ENCODE data around the gene RNF4.

DNA sequence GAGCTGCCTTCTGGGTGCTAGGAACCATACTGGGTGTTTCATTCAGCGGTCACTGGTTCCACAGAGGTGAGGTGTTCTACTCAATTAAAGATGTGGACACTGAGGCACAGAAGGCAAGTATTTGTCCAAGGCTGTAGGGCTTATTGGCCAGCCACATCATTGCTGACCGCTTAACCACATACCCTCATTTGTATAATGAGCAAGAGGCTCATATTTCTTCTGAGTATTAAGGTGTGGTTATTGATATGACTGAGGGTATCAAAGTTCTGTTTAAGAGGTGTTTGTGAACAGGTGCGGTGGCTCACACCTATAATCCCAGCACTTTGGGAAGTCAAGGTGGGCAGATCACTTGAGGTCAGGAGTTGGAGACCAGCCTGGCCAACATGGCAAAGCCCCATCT lies 14.3 kb downstream of the RNF4 start:
- TF ChIP-seq RARB (CRISPR knock-in tag; IDR thresholded peaks at IDR 0.05): no peak
- no peak for TF ChIP-seq ARNTL (CRISPR knock-in tag; IDR thresholded peaks at IDR 0.05; ENCODE audit: borderline replicate concordance, low read depth)
- TF ChIP-seq BACH2 (CRISPR knock-in tag; IDR thresholded peaks at IDR 0.05; ENCODE audit: borderline replicate concordance): no peak
- TF ChIP-seq ZC3H10 (CRISPR knock-in tag; IDR thresholded peaks at IDR 0.05): no peak
- no peak for TF ChIP-seq ISL1 (CRISPR knock-in tag; IDR thresholded peaks at IDR 0.05)
- TF ChIP-seq ESRRG (CRISPR knock-in tag; IDR thresholded peaks at IDR 0.05): no peak
- no peak for TF ChIP-seq ZFP30 (CRISPR knock-in tag; IDR thresholded peaks at IDR 0.05)
- TF ChIP-seq, protein P1, sequence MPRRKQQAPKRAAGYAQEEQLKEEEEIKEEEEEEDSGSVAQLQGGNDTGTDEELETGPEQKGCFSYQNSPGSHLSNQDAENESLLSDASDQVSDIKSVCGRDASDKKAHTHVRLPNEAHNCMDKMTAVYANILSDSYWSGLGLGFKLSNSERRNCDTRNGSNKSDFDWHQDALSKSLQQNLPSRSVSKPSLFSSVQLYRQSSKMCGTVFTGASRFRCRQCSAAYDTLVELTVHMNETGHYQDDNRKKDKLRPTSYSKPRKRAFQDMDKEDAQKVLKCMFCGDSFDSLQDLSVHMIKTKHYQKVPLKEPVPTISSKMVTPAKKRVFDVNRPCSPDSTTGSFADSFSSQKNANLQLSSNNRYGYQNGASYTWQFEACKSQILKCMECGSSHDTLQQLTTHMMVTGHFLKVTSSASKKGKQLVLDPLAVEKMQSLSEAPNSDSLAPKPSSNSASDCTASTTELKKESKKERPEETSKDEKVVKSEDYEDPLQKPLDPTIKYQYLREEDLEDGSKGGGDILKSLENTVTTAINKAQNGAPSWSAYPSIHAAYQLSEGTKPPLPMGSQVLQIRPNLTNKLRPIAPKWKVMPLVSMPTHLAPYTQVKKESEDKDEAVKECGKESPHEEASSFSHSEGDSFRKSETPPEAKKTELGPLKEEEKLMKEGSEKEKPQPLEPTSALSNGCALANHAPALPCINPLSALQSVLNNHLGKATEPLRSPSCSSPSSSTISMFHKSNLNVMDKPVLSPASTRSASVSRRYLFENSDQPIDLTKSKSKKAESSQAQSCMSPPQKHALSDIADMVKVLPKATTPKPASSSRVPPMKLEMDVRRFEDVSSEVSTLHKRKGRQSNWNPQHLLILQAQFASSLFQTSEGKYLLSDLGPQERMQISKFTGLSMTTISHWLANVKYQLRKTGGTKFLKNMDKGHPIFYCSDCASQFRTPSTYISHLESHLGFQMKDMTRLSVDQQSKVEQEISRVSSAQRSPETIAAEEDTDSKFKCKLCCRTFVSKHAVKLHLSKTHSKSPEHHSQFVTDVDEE (CRISPR knock-in tag; IDR thresholded peaks at IDR 0.05): no peak
- TF ChIP-seq ZNF565 (CRISPR knock-in tag; conservative IDR thresholded peaks at IDR 0.05; ENCODE audit: low read depth): no peak
- TF ChIP-seq, protein P2, sequence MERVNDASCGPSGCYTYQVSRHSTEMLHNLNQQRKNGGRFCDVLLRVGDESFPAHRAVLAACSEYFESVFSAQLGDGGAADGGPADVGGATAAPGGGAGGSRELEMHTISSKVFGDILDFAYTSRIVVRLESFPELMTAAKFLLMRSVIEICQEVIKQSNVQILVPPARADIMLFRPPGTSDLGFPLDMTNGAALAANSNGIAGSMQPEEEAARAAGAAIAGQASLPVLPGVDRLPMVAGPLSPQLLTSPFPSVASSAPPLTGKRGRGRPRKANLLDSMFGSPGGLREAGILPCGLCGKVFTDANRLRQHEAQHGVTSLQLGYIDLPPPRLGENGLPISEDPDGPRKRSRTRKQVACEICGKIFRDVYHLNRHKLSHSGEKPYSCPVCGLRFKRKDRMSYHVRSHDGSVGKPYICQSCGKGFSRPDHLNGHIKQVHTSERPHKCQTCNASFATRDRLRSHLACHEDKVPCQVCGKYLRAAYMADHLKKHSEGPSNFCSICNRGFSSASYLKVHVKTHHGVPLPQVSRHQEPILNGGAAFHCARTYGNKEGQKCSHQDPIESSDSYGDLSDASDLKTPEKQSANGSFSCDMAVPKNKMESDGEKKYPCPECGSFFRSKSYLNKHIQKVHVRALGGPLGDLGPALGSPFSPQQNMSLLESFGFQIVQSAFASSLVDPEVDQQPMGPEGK (CRISPR knock-in tag; IDR thresholded peaks at IDR 0.05; ENCODE audit: borderline replicate concordance): no peak

Data from SK-N-SH treated with all-trans-retinoic acid at 6 μM for 48 hours (cell line).